SU-DHL-6 (cell line): ENCODE data around the gene SIK3.

Experiments
- H2AFZ ChIP-seq: fragments of 200-600 bp; sonication (generic); 2 replicates; pipeline ENCODE4 v1.6.1; 2014; ENCODE audit warnings: low read depth, mild to moderate bottlenecking, moderate library complexity, mixed read lengths, antibody characterized with exemption, low read length; ENCODE audit not compliant: severe bottlenecking
- H3F3A ChIP-seq: fragments of 200-600 bp; shearing (Covaris generic); 2 replicates; pipeline ENCODE4 v1.6.0; 2016; ENCODE audit warnings: antibody characterized with exemption, mild to moderate bottlenecking; ENCODE audit not compliant: insufficient read depth
- H3K27ac ChIP-seq: fragments of 200-600 bp; sonication (generic); 2 replicates; pipeline ENCODE4 v1.5.1; 2016; ENCODE audit warnings: low read depth, mild to moderate bottlenecking, low read length, moderate library complexity, mixed read lengths
- H3K27me3 ChIP-seq: fragments of 200-600 bp; sonication (generic), shearing (Covaris generic); 2 replicates; pipeline ENCODE4 v1.6.0; 2014; ENCODE audit warnings: mild to moderate bottlenecking, low read length
- H3K36me3 ChIP-seq: fragments of 200-600 bp; sonication (generic); 2 replicates; pipeline ENCODE4 v1.6.1; 2014; ENCODE audit warnings: mild to moderate bottlenecking, low read length, mixed read lengths
- H3K4me2 ChIP-seq: fragments of 300-600, 200-600 bp; shearing (Covaris generic), sonication (generic); 2 replicates; pipeline ENCODE4 v1.6.0; 2014; ENCODE audit warnings: low read length, low read depth, mild to moderate bottlenecking; ENCODE audit not compliant: poor library complexity, severe bottlenecking
- H3K4me3 ChIP-seq: fragments of 200-600 bp; sonication (generic); 2 replicates; pipeline ENCODE4 v1.5.1; 2014; ENCODE audit warnings: antibody characterized with exemption, low read length, mild to moderate bottlenecking, mixed read lengths; ENCODE audit not compliant: insufficient read depth, poor library complexity, severe bottlenecking
- H3K79me2 ChIP-seq: fragments of 200-600 bp; sonication (generic); 2 replicates; pipeline ENCODE4 v1.6.1; 2014; ENCODE audit warnings: mild to moderate bottlenecking, low read length, moderate library complexity; ENCODE audit not compliant: insufficient read depth
- H3K9ac ChIP-seq: fragments of 200-600 bp; sonication (generic); 2 replicates; pipeline ENCODE4 v1.7.0; 2014; ENCODE audit warnings: mild to moderate bottlenecking, low read length
- H3K9me2 ChIP-seq: fragments of 200-600 bp; sonication (generic); replicated peaks from 2 replicates; pipeline ENCODE4 v1.6.1; 2014; ENCODE audit warnings: low read length; ENCODE audit not compliant: insufficient read depth
- H3K9me3 ChIP-seq: fragments of 200-600 bp; sonication (generic); 2 replicates; pipeline ENCODE4 v1.6.1; 2014; ENCODE audit warnings: low read length, mixed read lengths; ENCODE audit not compliant: insufficient read depth
- H4K20me1 ChIP-seq: fragments of 200-600 bp; sonication (generic); 2 replicates; pipeline ENCODE4 v1.6.1; 2014; ENCODE audit warnings: low read depth, mild to moderate bottlenecking, antibody characterized with exemption, low read length, moderate library complexity, mixed read lengths
- EZH2phosphoT487 ChIP-seq: fragments of 200-600 bp; sonication (generic), shearing (Covaris generic); conservative IDR thresholded peaks from 2 replicates; pipeline ENCODE4 v1.6.1; 2018; ENCODE audit warnings: mild to moderate bottlenecking, antibody characterized with exemption, low read length, moderate library complexity, mixed read lengths
- TF ChIP-seq, protein P1 (sequence below): fragments of 200-600 bp; sonication (generic); IDR thresholded peaks from one replicate; pipeline ENCODE4 v1.5.1; 2017; ENCODE audit warnings: antibody characterized with exemption, mild to moderate bottlenecking, low read length, moderate library complexity; ENCODE audit not compliant: insufficient read depth, poor library complexity, severe bottlenecking

SIK3 gene

DNA sequence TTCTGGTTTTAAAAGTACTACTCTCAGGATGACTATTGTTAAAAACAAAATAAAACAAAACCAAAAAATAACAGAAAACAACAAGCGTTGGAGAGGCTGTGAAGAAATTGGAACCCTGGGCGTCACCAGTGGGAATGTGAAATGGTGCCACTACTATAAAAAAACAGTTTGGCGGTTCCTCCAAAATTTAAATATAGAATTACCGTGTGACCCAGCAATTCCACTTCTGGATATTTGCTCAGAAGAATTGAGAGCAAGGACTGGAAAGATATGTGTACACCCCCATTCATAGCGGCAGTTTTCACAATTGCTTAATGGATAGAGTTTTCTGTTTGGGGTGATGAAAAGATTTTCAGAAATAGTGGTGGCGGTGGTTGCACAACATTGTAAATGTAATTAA, 283.7 kb downstream of the SIK3 start:
- no peaks in the 10 kb centered on the region for H3K79me2 ChIP-seq
- H3K9ac ChIP-seq, result no peak overlapping the region
- no peak overlapping the region for H3K4me3 ChIP-seq
- no peaks in the 10 kb centered on the region for H3K9me3 ChIP-seq
- TF ChIP-seq EZH2phosphoT487, result no peak
- TF ChIP-seq, protein P1, sequence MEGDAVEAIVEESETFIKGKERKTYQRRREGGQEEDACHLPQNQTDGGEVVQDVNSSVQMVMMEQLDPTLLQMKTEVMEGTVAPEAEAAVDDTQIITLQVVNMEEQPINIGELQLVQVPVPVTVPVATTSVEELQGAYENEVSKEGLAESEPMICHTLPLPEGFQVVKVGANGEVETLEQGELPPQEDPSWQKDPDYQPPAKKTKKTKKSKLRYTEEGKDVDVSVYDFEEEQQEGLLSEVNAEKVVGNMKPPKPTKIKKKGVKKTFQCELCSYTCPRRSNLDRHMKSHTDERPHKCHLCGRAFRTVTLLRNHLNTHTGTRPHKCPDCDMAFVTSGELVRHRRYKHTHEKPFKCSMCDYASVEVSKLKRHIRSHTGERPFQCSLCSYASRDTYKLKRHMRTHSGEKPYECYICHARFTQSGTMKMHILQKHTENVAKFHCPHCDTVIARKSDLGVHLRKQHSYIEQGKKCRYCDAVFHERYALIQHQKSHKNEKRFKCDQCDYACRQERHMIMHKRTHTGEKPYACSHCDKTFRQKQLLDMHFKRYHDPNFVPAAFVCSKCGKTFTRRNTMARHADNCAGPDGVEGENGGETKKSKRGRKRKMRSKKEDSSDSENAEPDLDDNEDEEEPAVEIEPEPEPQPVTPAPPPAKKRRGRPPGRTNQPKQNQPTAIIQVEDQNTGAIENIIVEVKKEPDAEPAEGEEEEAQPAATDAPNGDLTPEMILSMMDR, result no peak
- H3K4me2 ChIP-seq, result no peak overlapping the region
- 0 out of 2 replicates have a peak, but pooled peaks cover 2% of the 10 kb centered on the region for H3F3A ChIP-seq
- H2AFZ ChIP-seq, result no peak overlapping the region
- no peaks in the 10 kb centered on the region for H4K20me1 ChIP-seq
- no peaks in the 10 kb centered on the region for H3K36me3 ChIP-seq
- H3K9me2 ChIP-seq, result no peaks in the 10 kb centered on the region
- H3K27me3 ChIP-seq, result no peaks in the 10 kb centered on the region
- H3K27ac ChIP-seq, result no peak overlapping the region

DNA sequence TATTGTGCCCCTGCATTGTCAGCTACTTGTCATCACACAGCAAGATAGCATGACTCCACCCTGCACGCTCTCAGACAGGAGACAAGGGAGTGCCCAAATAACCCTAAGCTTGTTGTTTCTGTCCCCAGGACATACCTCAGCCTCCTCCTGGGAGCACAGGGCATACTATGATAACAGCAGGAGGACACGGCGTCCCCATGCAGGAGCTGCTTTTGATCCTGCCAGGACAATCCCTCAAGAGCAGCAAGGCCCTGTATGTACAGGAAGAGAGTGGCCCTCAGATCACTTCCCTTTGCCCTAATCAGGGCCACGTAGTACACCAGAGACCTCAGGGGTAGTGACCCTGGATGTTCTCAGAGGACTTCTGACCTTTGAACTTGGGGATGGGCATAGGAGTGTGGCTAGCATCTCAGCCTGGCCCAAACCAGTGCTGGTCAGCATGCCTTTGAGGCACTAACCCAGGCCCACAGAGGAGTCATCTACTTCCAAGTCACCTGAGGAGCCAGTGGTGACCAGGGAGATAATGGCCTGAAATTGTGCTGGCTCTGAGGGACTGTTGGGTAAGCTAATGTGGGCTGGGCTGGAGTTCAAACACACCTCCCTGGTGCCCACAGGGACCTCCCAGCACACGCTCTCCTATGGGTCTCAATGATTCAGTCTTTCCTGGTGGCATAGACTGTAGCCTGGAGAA, 284.3 kb downstream of the SIK3 start:
- H3K9me3 ChIP-seq, result no peaks in the 10 kb centered on the region
- no peak overlapping the region for H2AFZ ChIP-seq
- no peak overlapping the region for H3K4me3 ChIP-seq
- no peak overlapping the region for H3K27ac ChIP-seq
- H3K79me2 ChIP-seq, result no peaks in the 10 kb centered on the region
- no peaks in the 10 kb centered on the region for H3K36me3 ChIP-seq
- no peak overlapping the region for H3K4me2 ChIP-seq
- H3F3A ChIP-seq, result 0 out of 2 replicates have a peak, but pooled peaks cover 2% of the 10 kb centered on the region
- no peaks in the 10 kb centered on the region for H4K20me1 ChIP-seq
- H3K27me3 ChIP-seq, result no peaks in the 10 kb centered on the region
- no peak overlapping the region for H3K9ac ChIP-seq
- TF ChIP-seq, protein P1, result no peak
- TF ChIP-seq EZH2phosphoT487, result no peak
- no peaks in the 10 kb centered on the region for H3K9me2 ChIP-seq

DNA sequence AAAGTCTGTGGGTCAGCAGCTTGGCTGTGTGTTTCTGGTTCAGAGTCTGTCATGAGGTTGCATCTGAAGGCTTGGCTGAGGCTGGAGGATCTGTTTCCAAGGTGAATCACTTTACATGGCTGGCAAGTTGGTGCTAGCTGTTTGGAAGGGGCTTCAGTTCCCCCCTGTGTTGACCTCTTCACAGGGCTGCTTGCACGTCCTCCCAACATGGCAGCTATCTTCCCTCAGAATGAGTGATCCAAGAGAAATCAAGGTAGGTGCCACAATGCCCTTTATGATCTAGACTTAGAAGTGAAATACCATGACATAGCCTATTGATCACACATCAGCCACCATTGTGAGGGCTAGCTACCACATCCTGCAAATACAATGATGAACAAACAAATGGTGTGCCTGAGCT, 285.1 kb downstream of the SIK3 start:
- no peak overlapping the region for H3K4me3 ChIP-seq

More for the DNA sequence above, 285.1 kb downstream of the SIK3 start:
- Histone ChIP-seq H3K79me2 (no peaks in the 10 kb centered on the region), H3K9ac (no peak overlapping the region), H4K20me1 (no peaks in the 10 kb centered on the region), H2AFZ (no peak overlapping the region), H3K27ac (no peak overlapping the region), H3K36me3 (no peaks in the 10 kb centered on the region), H3K4me2 (no peak overlapping the region), H3K9me3 (no peaks in the 10 kb centered on the region), H3F3A (0 out of 2 replicates have a peak, but pooled peaks cover 2% of the 10 kb centered on the region), H3K27me3 (no peaks in the 10 kb centered on the region), H3K9me2 (no peaks in the 10 kb centered on the region)
- no peak for TF ChIP-seq EZH2phosphoT487
- TF ChIP-seq, protein P1, result no peak
